Cardiac muscle cell (in vitro differentiated cells and primary cell): ENCODE data around the gene UPK1B. TPM values are rescaled to one million over a fixed set of nuclear protein-coding genes. Genes with fewer than 3 reads are reported as not detected.

Experiments used
- DNase-seq, 2 donors: peaks; one replicate each; pipeline versions ENCODE4 v3.0.0 to v3.0.0-alpha.2; 2010 to 2017; ENCODE audit warnings: low read depth in 1 of 2, low spot score in 1 of 2
- H3K27ac ChIP-seq: fragments of 200-600 bp; sonication (generic); 2 replicates; pipeline ENCODE4 v1.5.1; 2016
- H3K27me3 ChIP-seq: fragments of 200-600 bp; sonication (generic); 2 replicates; pipeline ENCODE4 v1.6.0; 2016; ENCODE audit warnings: control low read depth
- H3K36me3 ChIP-seq: fragments of 200-600 bp; sonication (generic); 2 replicates; pipeline ENCODE4 v1.5.1; 2016; ENCODE audit warnings: control low read depth
- H3K4me1 ChIP-seq: fragments of 200-600 bp; sonication (generic); 2 replicates; pipeline ENCODE4 v1.8.1; 2017; ENCODE audit warnings: low read depth, mild to moderate bottlenecking, mixed run types
- H3K4me3 ChIP-seq: fragments of 200-600 bp; sonication (generic); 2 replicates; pipeline ENCODE4 v1.5.1; 2016; ENCODE audit warnings: mild to moderate bottlenecking
- H3K9me3 ChIP-seq: fragments of 200-600 bp; sonication (generic); 2 replicates; pipeline ENCODE4 v1.5.1; 2017; ENCODE audit warnings: low read depth, mild to moderate bottlenecking, control low read depth
- CTCF ChIP-seq: IDR thresholded peaks from 2 replicates; pipeline ENCODE4 v1.5.1; 2012; ENCODE audit warnings: low read depth, mild to moderate bottlenecking, low read length
- polyA plus RNA-seq: library from polyadenylated mRNA; unstranded; fragments of >200 nt; fragmentation: Nextera tagmentation; extraction: Ambion mirVana; gene quantifications from 2 replicates; pipeline ENCODE4 v1.2.1, GENCODE V29; 2016
- total RNA-seq: library from RNA; depleted of rRNA; stranded (reverse); fragments of >200 nt; gene quantifications from 2 replicates; pipeline ENCODE4 v1.2.3, GENCODE V29; 2016

The UPK1B gene
- total and polyA plus RNA-seq, 2 experiments from 2014 or later = 0.70 TPM; not detected in 1

- Histone ChIP-seq H3K4me1 (peaks cover 12% of the 10 kb centered on the region), H3K36me3 (peaks cover 59% of the 10 kb centered on the region), H3K27me3 (no peaks in the 10 kb centered on the region), H3K4me3 (no peak overlapping the region), H3K27ac (no peak overlapping the region), H3K9me3 (no peaks in the 10 kb centered on the region)
- no peak for TF ChIP-seq CTCF
- DNase-seq = no peak
Observed at GRCh38 chr3:119220970-119221667, 47.7 kb downstream of the UPK1B start.

- Histone ChIP-seq H3K4me1 (peaks cover 12% of the 10 kb centered on the region), H3K36me3 (peaks cover 60% of the 10 kb centered on the region), H3K27ac (no peak overlapping the region), H3K4me3 (no peak overlapping the region), H3K9me3 (no peaks in the 10 kb centered on the region), H3K27me3 (no peaks in the 10 kb centered on the region)
- no peak for TF ChIP-seq CTCF
- peak in 1 of 2 donors; percentile 47 for DNase-seq
Observed at GRCh38 chr3:119221779-119222320, 48.5 kb downstream of the UPK1B start.

GRCh38 chr3:119222391-119222790 lies 49.0 kb downstream of the UPK1B start:
- DNase-seq = peak in 1 of 2 donors; percentile 39
- no peaks in the 10 kb centered on the region for H3K9me3 ChIP-seq
- no peak overlapping the region for H3K4me3 ChIP-seq
- no peaks in the 10 kb centered on the region for H3K27me3 ChIP-seq
- H3K36me3 ChIP-seq = peaks cover 58% of the 10 kb centered on the region
- no peak for TF ChIP-seq CTCF
- H3K27ac ChIP-seq = peak overlapping the region; percentile 10
- peaks cover 12% of the 10 kb centered on the region for H3K4me1 ChIP-seq

- Histone ChIP-seq H3K4me1 (peaks cover 12% of the 10 kb centered on the region), H3K9me3 (no peaks in the 10 kb centered on the region), H3K36me3 (peaks cover 53% of the 10 kb centered on the region), H3K27ac (no peak overlapping the region), H3K27me3 (no peaks in the 10 kb centered on the region), H3K4me3 (no peak overlapping the region)
- no peak for DNase-seq
- TF ChIP-seq CTCF = no peak
Observed at GRCh38 chr3:119223511-119223910, 50.1 kb downstream of the UPK1B start.

GRCh38 chr3:119225121-119225520 lies 51.7 kb downstream of the UPK1B start:
- Histone ChIP-seq H3K36me3 (peaks cover 65% of the 10 kb centered on the region), H3K27me3 (no peaks in the 10 kb centered on the region), H3K27ac (no peak overlapping the region), H3K4me1 (peaks cover 2% of the 10 kb centered on the region), H3K4me3 (no peak overlapping the region), H3K9me3 (no peaks in the 10 kb centered on the region)
- peak in 1 of 2 donors; percentile 35 for DNase-seq
- no peak for TF ChIP-seq CTCF
